Activated naive CD8-positive, alpha-beta T cell treated with anti-CD3 and anti-CD28 coated beads, Interleukin-2, amount 50 U/mL, for 24 hours (primary cell): ENCODE data around the gene KBTBD7.

Source experiments
- ATAC-seq: fragments of 150-1000 bp; cut with Tn5 transposase; one replicate; pipeline ENCODE4 v1.10.0; 2021
- DNase-seq: peaks from one replicate; pipeline ENCODE4 v3.0.0; 2021
- H3K27ac Mint-ChIP-seq: one replicate; pipeline ENCODE4 v1.8.0; 2021; ENCODE audit warnings: mild to moderate bottlenecking, mixed read lengths
- H3K27me3 Mint-ChIP-seq: one replicate; pipeline ENCODE4 v1.8.0; 2021; ENCODE audit warnings: mixed read lengths
- H3K36me3 Mint-ChIP-seq: one replicate; pipeline ENCODE4 v1.8.0; 2021; ENCODE audit warnings: low read depth, mixed read lengths
- H3K4me1 Mint-ChIP-seq: one replicate; pipeline ENCODE4 v1.8.0; 2021; ENCODE audit warnings: mixed read lengths
- H3K4me3 Mint-ChIP-seq: one replicate; pipeline ENCODE4 v1.8.0; 2021; ENCODE audit warnings: mild to moderate bottlenecking, moderate library complexity, mixed read lengths
- H3K9me3 Mint-ChIP-seq: one replicate; pipeline ENCODE4 v1.8.0; 2021; ENCODE audit warnings: mixed read lengths

Gene KBTBD7

DNA sequence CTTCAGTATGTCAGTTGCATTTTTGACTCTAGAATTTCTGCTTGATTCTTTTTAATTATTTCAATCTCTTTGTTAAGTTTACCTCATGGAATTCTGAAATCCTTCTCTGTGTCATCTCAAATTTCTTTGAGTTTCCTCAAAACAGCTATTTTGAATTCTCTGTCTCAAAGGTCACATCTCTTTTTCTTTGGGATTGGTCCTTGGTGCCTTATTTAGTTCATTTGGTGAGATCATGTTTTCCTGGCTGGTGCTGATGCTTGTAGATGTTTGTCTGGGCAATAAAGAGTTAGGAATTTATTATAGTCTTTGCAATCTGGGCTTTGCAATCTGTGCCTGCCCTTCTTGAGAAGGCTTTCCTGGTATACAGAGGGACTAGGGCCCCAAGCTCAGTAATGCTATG lies 18.5 kb upstream of the KBTBD7 start:
- H3K4me3 Mint-ChIP-seq, result no peak overlapping the region
- H3K27me3 Mint-ChIP-seq, result peaks cover 1% of the 10 kb centered on the region
- peaks cover 24% of the 10 kb centered on the region for H3K36me3 Mint-ChIP-seq
- ATAC-seq (no peak), DNase-seq (no peak)
- no peak overlapping the region for H3K27ac Mint-ChIP-seq
- H3K9me3 Mint-ChIP-seq, result peaks cover 26% of the 10 kb centered on the region
- H3K4me1 Mint-ChIP-seq, result no peaks in the 10 kb centered on the region

- H3K4me3 Mint-ChIP-seq, result no peak overlapping the region
- peaks cover 1% of the 10 kb centered on the region for H3K27me3 Mint-ChIP-seq
- H3K9me3 Mint-ChIP-seq, result peaks cover 26% of the 10 kb centered on the region
- no peak overlapping the region for H3K27ac Mint-ChIP-seq
- ATAC-seq (no peak), DNase-seq (no peak)
- peaks cover 23% of the 10 kb centered on the region for H3K36me3 Mint-ChIP-seq
- no peaks in the 10 kb centered on the region for H3K4me1 Mint-ChIP-seq
Measured at GRCh38 chr13:41211062-41211461, 16.7 kb upstream of the KBTBD7 start.

GRCh38 chr13:41206467-41206866 lies 12.1 kb upstream of the KBTBD7 start:
- H3K27me3 Mint-ChIP-seq, result no peaks in the 10 kb centered on the region
- peaks cover 18% of the 10 kb centered on the region for H3K9me3 Mint-ChIP-seq
- no peak overlapping the region for H3K4me3 Mint-ChIP-seq
- H3K4me1 Mint-ChIP-seq, result no peaks in the 10 kb centered on the region
- peaks cover 7% of the 10 kb centered on the region for H3K36me3 Mint-ChIP-seq
- DNase-seq, result no peak
- H3K27ac Mint-ChIP-seq, result no peak overlapping the region
- no peak for ATAC-seq

DNA sequence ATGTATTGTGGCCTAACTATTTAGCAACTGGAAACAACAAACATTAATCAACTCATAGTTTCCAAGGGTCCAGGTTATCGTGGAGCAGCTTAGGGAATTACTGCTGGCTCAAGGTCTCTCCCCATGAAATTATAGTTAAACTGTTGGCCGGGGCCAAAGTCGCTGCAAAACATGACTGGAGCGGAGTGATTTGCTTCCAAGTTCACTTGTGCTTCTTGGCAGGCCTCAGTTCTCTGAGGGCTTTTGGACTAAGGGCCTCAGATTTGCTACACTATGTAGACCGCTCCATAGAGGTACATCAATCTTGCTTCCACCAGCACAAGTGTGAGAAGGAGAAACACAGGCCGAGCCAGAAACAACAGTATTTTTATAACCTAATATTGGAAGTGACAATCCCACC lies 9.4 kb upstream of the KBTBD7 start:
- H3K4me3 Mint-ChIP-seq, result no peak overlapping the region
- H3K27me3 Mint-ChIP-seq, result no peaks in the 10 kb centered on the region
- H3K4me1 Mint-ChIP-seq, result peaks cover 7% of the 10 kb centered on the region
- no peak for ATAC-seq
- peaks cover 1% of the 10 kb centered on the region for H3K36me3 Mint-ChIP-seq
- H3K27ac Mint-ChIP-seq, result no peak overlapping the region
- DNase-seq, result no peak
- peaks cover 2% of the 10 kb centered on the region for H3K9me3 Mint-ChIP-seq

GRCh38 chr13:41200126-41200525 lies 5.8 kb upstream of the KBTBD7 start:
- peaks cover 12% of the 10 kb centered on the region for H3K4me1 Mint-ChIP-seq
- H3K4me3 Mint-ChIP-seq, result no peak overlapping the region
- H3K27ac Mint-ChIP-seq, result no peak overlapping the region
- no peaks in the 10 kb centered on the region for H3K36me3 Mint-ChIP-seq
- no peaks in the 10 kb centered on the region for H3K27me3 Mint-ChIP-seq
- DNase-seq (no peak), ATAC-seq (no peak)
- H3K9me3 Mint-ChIP-seq, result peaks cover 5% of the 10 kb centered on the region

DNA sequence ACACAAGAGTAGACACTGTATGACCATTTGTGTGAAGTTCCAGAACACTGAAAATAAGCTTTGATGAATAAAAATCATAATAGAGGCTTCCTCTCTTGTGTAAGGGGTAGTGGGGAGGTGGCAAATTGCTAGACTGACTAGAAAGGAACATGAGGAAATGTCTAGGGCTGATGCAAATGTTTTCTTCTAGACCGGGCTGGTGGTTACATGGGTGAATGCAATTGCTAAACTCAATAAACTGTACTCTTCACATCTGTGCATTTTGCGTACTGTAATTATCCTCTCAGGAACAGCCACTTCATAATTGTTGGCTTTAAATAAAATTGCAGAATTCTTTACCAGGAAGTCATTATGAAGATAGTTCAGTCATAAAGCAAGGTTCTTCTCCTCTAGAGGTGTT lies 5.2 kb upstream of the KBTBD7 start:
- H3K27me3 Mint-ChIP-seq, result no peaks in the 10 kb centered on the region
- no peaks in the 10 kb centered on the region for H3K36me3 Mint-ChIP-seq
- ATAC-seq (no peak), DNase-seq (no peak)
- peak overlapping the region; percentile 48 for H3K27ac Mint-ChIP-seq
- peaks cover 5% of the 10 kb centered on the region for H3K9me3 Mint-ChIP-seq
- H3K4me3 Mint-ChIP-seq, result no peak overlapping the region
- H3K4me1 Mint-ChIP-seq, result peaks cover 14% of the 10 kb centered on the region

- Mint-ChIP-seq H3K9me3 (peaks cover 5% of the 10 kb centered on the region), H3K27ac (peak overlapping the region; percentile 48), H3K4me1 (peaks cover 17% of the 10 kb centered on the region), H3K4me3 (no peak overlapping the region), H3K27me3 (no peaks in the 10 kb centered on the region), H3K36me3 (peaks cover 1% of the 10 kb centered on the region)
- ATAC-seq (no peak), DNase-seq (no peak)
Measured at GRCh38 chr13:41199079-41199478, 4.7 kb upstream of the KBTBD7 start.

DNA sequence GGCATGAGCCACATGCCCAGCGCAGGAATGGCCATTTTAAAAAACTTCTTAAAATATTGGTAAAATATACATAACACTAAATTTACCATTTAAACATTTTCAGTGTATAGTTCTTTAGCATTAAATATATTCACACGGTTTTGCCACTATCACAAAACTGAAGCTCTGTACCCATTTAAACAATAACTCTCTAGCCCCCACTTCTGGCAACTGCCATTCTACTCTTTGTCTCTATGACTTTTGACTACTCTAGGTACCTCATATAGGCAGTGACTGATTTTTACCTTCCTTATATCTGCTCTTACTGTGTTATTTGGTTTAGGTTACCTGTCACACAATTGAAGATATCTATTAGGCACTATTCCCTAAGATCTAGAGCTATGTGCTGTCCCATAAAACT lies 2.3 kb upstream of the KBTBD7 start:
- Mint-ChIP-seq H3K27me3 (no peaks in the 10 kb centered on the region), H3K4me3 (no peak overlapping the region), H3K36me3 (peaks cover 9% of the 10 kb centered on the region), H3K9me3 (peaks cover 5% of the 10 kb centered on the region), H3K27ac (no peak overlapping the region), H3K4me1 (peaks cover 36% of the 10 kb centered on the region)
- DNase-seq (no peak), ATAC-seq (no peak)

GRCh38 chr13:41196011-41196410 lies 1.6 kb upstream of the KBTBD7 start:
- peaks cover 9% of the 10 kb centered on the region for H3K36me3 Mint-ChIP-seq
- ATAC-seq (no peak), DNase-seq (no peak)
- H3K27ac Mint-ChIP-seq, result no peak overlapping the region
- peaks cover 36% of the 10 kb centered on the region for H3K4me1 Mint-ChIP-seq
- no peak overlapping the region for H3K4me3 Mint-ChIP-seq
- H3K9me3 Mint-ChIP-seq, result peaks cover 6% of the 10 kb centered on the region
- no peaks in the 10 kb centered on the region for H3K27me3 Mint-ChIP-seq

GRCh38 chr13:41193469-41193868 lies 900 bp downstream of the KBTBD7 start:
- Mint-ChIP-seq H3K27me3 (no peaks in the 10 kb centered on the region), H3K4me1 (peaks cover 28% of the 10 kb centered on the region), H3K9me3 (peaks cover 13% of the 10 kb centered on the region), H3K36me3 (peaks cover 13% of the 10 kb centered on the region), H3K4me3 (peak overlapping the region; percentile 85), H3K27ac (peak overlapping the region; percentile 94)
- DNase-seq (no peak), ATAC-seq (no peak)

- H3K27ac Mint-ChIP-seq, result no peak overlapping the region
Measured at GRCh38 chr13:41188584-41188983, 5.8 kb downstream of the KBTBD7 start.

GRCh38 chr13:41186481-41186880 lies 7.9 kb downstream of the KBTBD7 start:
- peaks cover 3% of the 10 kb centered on the region for H3K4me1 Mint-ChIP-seq
- no peaks in the 10 kb centered on the region for H3K27me3 Mint-ChIP-seq
- peaks cover 4% of the 10 kb centered on the region for H3K36me3 Mint-ChIP-seq
- DNase-seq, result no peak
- no peak overlapping the region for H3K27ac Mint-ChIP-seq
- no peak overlapping the region for H3K4me3 Mint-ChIP-seq
- peaks cover 13% of the 10 kb centered on the region for H3K9me3 Mint-ChIP-seq
- no peak for ATAC-seq

More at GRCh38 chr13:41188584-41188983, 5.8 kb downstream of the KBTBD7 start:
- Mint-ChIP-seq H3K4me1 (peaks cover 17% of the 10 kb centered on the region), H3K36me3 (peaks cover 11% of the 10 kb centered on the region), H3K4me3 (no peak overlapping the region), H3K9me3 (peaks cover 13% of the 10 kb centered on the region), H3K27me3 (no peaks in the 10 kb centered on the region)
- no peak for DNase-seq
- no peak for ATAC-seq

DNA sequence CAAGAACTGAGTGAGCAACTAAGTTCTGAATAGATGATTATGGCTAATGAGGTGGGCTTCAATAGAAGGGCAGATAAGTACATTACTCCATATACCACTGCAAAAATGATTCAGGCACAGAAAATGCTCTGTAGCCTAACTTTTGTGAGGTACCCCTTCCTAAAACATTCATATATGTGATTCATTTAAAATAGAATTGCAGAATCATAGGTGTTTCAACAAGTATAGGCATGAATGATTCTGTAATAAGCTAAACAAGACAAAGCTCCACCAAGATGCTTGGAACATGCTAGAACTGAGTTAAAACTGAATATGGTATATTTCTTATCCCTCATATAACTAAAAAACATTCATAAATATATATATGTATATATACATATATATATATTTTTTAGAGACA lies 12.1 kb downstream of the KBTBD7 start:
- Mint-ChIP-seq H3K27ac (no peak overlapping the region), H3K9me3 (peaks cover 4% of the 10 kb centered on the region), H3K27me3 (no peaks in the 10 kb centered on the region), H3K36me3 (peaks cover 2% of the 10 kb centered on the region), H3K4me3 (no peak overlapping the region), H3K4me1 (peaks cover 34% of the 10 kb centered on the region)
- ATAC-seq (no peak), DNase-seq (no peak)

- no peaks in the 10 kb centered on the region for H3K27me3 Mint-ChIP-seq
- ATAC-seq (peak; percentile 87), DNase-seq (no peak)
- H3K4me1 Mint-ChIP-seq, result peaks cover 34% of the 10 kb centered on the region
- peak overlapping the region; percentile 88 for H3K27ac Mint-ChIP-seq
- peaks cover 21% of the 10 kb centered on the region for H3K9me3 Mint-ChIP-seq
- H3K36me3 Mint-ChIP-seq, result peaks cover 6% of the 10 kb centered on the region
- peak overlapping the region; percentile 13 for H3K4me3 Mint-ChIP-seq
Measured at GRCh38 chr13:41179593-41180250, 14.6 kb downstream of the KBTBD7 start.

GRCh38 chr13:41178040-41178439 lies 16.3 kb downstream of the KBTBD7 start:
- Mint-ChIP-seq H3K27ac (no peak overlapping the region), H3K4me3 (no peak overlapping the region), H3K27me3 (no peaks in the 10 kb centered on the region), H3K9me3 (peaks cover 28% of the 10 kb centered on the region), H3K36me3 (peaks cover 8% of the 10 kb centered on the region), H3K4me1 (peaks cover 34% of the 10 kb centered on the region)
- DNase-seq (no peak), ATAC-seq (no peak)

GRCh38 chr13:41177616-41178015 lies 16.8 kb downstream of the KBTBD7 start:
- peaks cover 28% of the 10 kb centered on the region for H3K9me3 Mint-ChIP-seq
- H3K27me3 Mint-ChIP-seq, result no peaks in the 10 kb centered on the region
- H3K36me3 Mint-ChIP-seq, result peaks cover 8% of the 10 kb centered on the region
- DNase-seq (no peak), ATAC-seq (no peak)
- H3K4me1 Mint-ChIP-seq, result peaks cover 34% of the 10 kb centered on the region
- peak overlapping the region; percentile 47 for H3K27ac Mint-ChIP-seq
- no peak overlapping the region for H3K4me3 Mint-ChIP-seq
